Right lobe of liver (tissue), 6 donors: ENCODE results near the gene SLC4A5. TPM values are rescaled to one million over a fixed set of nuclear protein-coding genes. Genes with fewer than 3 reads are reported as not detected.
"Not testable (repeated sequence)": the region's sequence is repeated elsewhere in the genome, so short reads cannot be mapped to it uniquely, and the experiment has no call there.

ENCODE experiments used
- ATAC-seq, 4 donors: fragments of 200-7000 bp; cut with Tn5 transposase; one replicate each; pipeline ENCODE4 v1.9.1; 2020; ENCODE audit warnings: mild to moderate bottlenecking in 4 of 4, moderate library complexity in 4 of 4
- DNase-seq, 3 donors: peaks; one replicate each; pipeline ENCODE4 v3.0.0-alpha.2; 2020
- H3K27ac ChIP-seq, 3 donors: fragments of 200-600 bp; one replicate each; pipeline ENCODE4 v1.8.0; 2022
- H3K27me3 ChIP-seq, 2 donors: fragments of 200-600 bp; one replicate each; pipeline ENCODE4 v1.8.0; 2022
- H3K36me3 ChIP-seq, 4 donors: fragments of 200-600 bp; sonication (generic) in 1 of 4; one replicate each; pipeline versions ENCODE4 v1.5.1 to v1.8.0; 2017 to 2022; ENCODE audit warnings: control low read depth in 1 of 4
- H3K4me1 ChIP-seq, 4 donors: fragments of 200-600 bp; sonication (generic) in 1 of 4; one replicate each; pipeline versions ENCODE4 v1.5.1 to v1.8.0; 2017 to 2022; ENCODE audit warnings: control low read depth in 1 of 4
- H3K4me3 ChIP-seq, 3 donors: fragments of 200-600 bp; one replicate each; pipeline ENCODE4 v1.8.0; 2022
- H3K9me3 ChIP-seq, 4 donors: fragments of 200-600 bp; sonication (generic) in 1 of 4; one replicate each; pipeline versions ENCODE4 v1.5.1 to v1.8.0; 2017 to 2022; ENCODE audit warnings: control low read depth in 1 of 4
- POLR2A ChIP-seq: fragments of 450-650 bp; IDR thresholded peaks from one replicate; pipeline ENCODE4 v1.6.1; 2017; ENCODE audit warnings: antibody characterized with exemption, mild to moderate bottlenecking
- WGBS: methylation state at CpG from one replicate; pipeline ENCODE4 v1.1.6; 2018; ENCODE audit warnings: low coverage, low lambda C conversion rate; ENCODE audit not compliant: insufficient coverage; ENCODE audit errors: missing lambda C conversion rate; 5-methylcytosine and 5-hydroxymethylcytosine counted together
- intact Hi-C, 2 donors: fragments of 100-400 bp; cut with DNase I; formaldehyde crosslinking; loops; one replicate each; pipeline versions ENCODE4 v1.11.2 to v1.14.1; 2022
- total RNA-seq, 6 experiments: library from RNA; depleted of rRNA in 2 of 6; stranded (reverse); fragments of >200 nt in 2 of 6; fragmentation: NEBNext Ultra II Directional in 3 of 6; extraction: Animal tissue kit (Norgen Biotek cat#: 25700) in 3 of 6; gene quantifications; one replicate each; pipeline versions ENCODE4 v1.1.0 to v1.2.4, GENCODE V29; 2016 to 2023
- TF ChIP-seq, protein P1 (sequence below), 4 donors: fragments of 200-600 bp in 3 of 4; fragments of 450-650 bp in 1 of 4; IDR thresholded peaks; one replicate each; pipeline versions ENCODE4 v1.5.1 to v1.8.0; 2016 to 2022; ENCODE audit warnings: antibody characterized with exemption in 4 of 4, mild to moderate bottlenecking in 2 of 4
- donor health status: DM: no; HTN: yes; CAD: no.
- donor health status: DM: no; HTN: no; CAD: no.
- donor health status: DM: no; HTN: no; CAD: no.
- donor health status: DM: no; HTN: yes; CAD: no.
- donor health status: DM: no; HTN: yes; CAD: no.

Gene SLC4A5
- total RNA-seq, 6 experiments from 2014 or later, result 0.12 to 1.2 (median 0.68) TPM

DNA sequence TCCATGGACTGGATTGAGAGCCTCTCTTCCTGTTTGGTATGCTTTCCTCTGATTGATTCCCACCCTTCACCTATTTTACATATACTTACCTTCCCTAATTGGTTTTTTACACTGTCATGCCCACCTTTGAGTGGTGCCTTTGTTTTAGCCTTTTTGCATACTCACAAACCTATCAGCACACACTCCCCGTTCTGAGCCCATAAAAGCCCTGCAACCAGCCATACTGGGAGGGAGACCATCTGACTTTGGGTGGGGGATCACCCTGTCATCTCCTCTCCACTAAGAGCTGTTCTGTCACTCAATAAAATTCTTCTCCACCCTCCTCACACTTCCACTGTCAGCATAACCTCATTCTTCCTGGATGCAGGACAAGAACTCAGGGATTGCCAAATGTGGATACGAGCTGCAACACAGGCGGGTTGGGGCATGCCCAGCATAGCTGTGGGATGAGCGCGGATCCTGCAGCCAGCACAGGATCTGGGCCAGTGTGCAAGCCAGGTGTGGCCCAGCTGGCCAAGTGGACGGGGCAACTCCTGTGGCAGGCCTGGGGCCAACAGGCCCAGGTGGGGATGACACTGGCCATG lies 155.1 kb downstream of the SLC4A5 start:
- TF ChIP-seq POLR2A, result no peak
- TF ChIP-seq, protein P1, sequence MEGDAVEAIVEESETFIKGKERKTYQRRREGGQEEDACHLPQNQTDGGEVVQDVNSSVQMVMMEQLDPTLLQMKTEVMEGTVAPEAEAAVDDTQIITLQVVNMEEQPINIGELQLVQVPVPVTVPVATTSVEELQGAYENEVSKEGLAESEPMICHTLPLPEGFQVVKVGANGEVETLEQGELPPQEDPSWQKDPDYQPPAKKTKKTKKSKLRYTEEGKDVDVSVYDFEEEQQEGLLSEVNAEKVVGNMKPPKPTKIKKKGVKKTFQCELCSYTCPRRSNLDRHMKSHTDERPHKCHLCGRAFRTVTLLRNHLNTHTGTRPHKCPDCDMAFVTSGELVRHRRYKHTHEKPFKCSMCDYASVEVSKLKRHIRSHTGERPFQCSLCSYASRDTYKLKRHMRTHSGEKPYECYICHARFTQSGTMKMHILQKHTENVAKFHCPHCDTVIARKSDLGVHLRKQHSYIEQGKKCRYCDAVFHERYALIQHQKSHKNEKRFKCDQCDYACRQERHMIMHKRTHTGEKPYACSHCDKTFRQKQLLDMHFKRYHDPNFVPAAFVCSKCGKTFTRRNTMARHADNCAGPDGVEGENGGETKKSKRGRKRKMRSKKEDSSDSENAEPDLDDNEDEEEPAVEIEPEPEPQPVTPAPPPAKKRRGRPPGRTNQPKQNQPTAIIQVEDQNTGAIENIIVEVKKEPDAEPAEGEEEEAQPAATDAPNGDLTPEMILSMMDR (IDR thresholded peaks at IDR 0.05), result no peak
- intact Hi-C loops, result no loop called here
- Histone ChIP-seq H3K27me3 (no peaks in the 10 kb centered on the region), H3K27ac (no peak overlapping the region), H3K4me3 (no peak overlapping the region), H3K9me3 (no peaks in the 10 kb centered on the region), H3K4me1 (no peaks in the 10 kb centered on the region), H3K36me3 (no peaks in the 10 kb centered on the region)
- DNase-seq (no peak), ATAC-seq (no peak)
- 39% methylated on average over 6 of the region's 6 CpGs for whole genome bisulfite sequencing

DNA sequence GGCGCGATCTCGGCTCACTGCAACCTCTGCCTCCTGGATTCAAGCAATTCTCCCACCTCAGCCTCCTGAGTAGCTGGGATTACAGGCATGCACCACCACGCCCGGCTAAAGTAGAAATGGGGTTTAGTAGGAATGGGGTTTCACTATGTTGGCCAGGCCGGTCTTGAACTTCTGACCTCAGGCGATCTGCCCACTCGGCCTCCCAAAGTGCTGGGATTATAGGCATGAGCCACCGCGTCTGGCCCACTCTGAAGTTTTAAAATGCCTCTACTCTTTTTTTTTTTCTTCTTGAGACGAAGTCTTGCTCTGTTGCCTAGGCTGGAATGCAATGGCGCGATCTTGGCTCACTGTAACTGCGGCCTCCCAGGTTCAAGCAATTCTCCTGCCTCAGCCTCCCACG lies 156.5 kb downstream of the SLC4A5 start:
- H3K36me3 ChIP-seq, intact Hi-C loops, DNase-seq, H3K9me3 ChIP-seq, H3K4me3 ChIP-seq, H3K4me1 ChIP-seq, ATAC-seq, H3K27me3 ChIP-seq, H3K27ac ChIP-seq: not testable (repeated sequence)
- 90% methylated on average over 7 of the region's 15 CpGs for WGBS

DNA sequence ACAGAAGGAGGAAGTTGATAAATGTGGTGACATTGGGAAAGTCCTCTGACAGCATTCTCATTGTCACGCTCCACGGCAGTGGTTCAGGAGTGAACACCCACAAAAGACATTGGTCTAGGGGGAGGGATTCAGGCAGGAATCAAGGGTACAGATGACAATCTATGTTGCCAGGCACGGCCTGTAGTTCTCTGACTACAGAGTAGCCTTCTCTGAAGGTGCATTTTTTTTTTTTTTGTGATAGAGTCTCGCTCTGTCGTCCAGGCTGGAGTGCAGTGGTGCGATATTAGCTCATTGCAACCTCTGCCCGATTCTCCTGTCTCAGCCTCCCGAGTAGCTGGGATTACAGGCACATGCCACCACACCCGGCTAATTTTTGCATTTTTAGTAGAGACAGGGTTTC lies 157.2 kb downstream of the SLC4A5 start:
- Histone ChIP-seq H3K27me3 (no peaks in the 10 kb centered on the region), H3K9me3 (no peaks in the 10 kb centered on the region), H3K36me3 (no peaks in the 10 kb centered on the region), H3K4me3 (no peak overlapping the region), H3K27ac (no peak overlapping the region), H3K4me1 (no peaks in the 10 kb centered on the region)
- intact Hi-C loops, result no loop called here
- 61% methylated on average over 9 of the region's 9 CpGs for WGBS
- no peak for TF ChIP-seq POLR2A
- TF ChIP-seq, protein P1 (IDR thresholded peaks at IDR 0.05), result no peak
- DNase-seq (peak in 1 of 3 donors; percentile 31), ATAC-seq (peak; percentile 53 to 77 (median 72))

DNA sequence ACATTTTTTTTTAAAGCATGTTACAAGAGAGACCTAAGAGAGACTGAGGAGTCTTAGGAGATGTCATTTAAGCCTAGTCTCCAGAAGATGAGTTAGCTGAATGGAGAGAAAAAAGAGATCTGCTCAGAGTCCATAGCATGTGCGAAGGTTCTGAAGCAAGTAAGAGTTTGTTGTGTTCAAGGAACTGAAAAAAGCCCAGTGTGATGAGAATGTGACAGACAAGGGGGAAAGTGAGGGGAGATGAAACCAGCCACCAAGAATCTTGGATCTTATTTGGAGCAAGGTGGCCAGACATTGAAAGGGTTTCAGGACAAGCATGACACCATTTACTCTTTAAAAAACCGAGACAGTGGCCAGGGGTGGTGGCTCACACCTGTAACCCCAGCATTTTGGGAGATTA lies 159.3 kb downstream of the SLC4A5 start:
- H3K27me3 ChIP-seq, result no peaks in the 10 kb centered on the region
- DNase-seq, result no peak
- H3K4me1 ChIP-seq, result peaks cover 0 to 4% (median 0%) of the 10 kb centered on the region in 4 donors
- 74% methylated on average over 2 of the region's 2 CpGs for WGBS
- no peak overlapping the region for H3K4me3 ChIP-seq
- intact Hi-C loops, result no loop called here
- H3K9me3 ChIP-seq, result no peaks in the 10 kb centered on the region
- H3K36me3 ChIP-seq, result no peaks in the 10 kb centered on the region
- H3K27ac ChIP-seq, result no peak overlapping the region
- ATAC-seq, result no peak
- no peak for TF ChIP-seq POLR2A
- TF ChIP-seq, protein P1 (IDR thresholded peaks at IDR 0.05), result no peak

DNA sequence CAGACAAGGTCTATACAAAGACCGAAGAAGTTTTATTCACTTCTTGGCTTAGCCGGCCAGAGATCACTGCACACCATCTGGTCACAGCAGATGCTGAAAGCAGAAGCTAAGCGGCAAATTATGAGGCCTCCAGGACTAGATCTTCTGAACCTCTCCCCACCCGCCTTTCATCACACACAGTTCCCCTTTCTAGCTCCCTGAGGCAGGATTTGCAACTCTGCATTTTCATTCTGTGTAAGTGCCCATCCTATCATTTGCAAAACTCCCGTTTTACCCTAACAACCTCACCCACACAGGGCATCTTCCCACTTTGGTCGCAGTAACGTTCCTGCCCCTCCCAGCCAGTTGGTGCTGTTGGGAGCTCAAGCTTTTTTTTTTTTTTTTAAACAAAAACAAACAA lies 161.5 kb downstream of the SLC4A5 start:
- WGBS, result 47% methylated on average over 7 of the region's 7 CpGs
- intact Hi-C loops, result no loop called here
- TF ChIP-seq POLR2A, result no peak
- TF ChIP-seq, protein P1 (IDR thresholded peaks at IDR 0.05), result no peak
- Histone ChIP-seq H3K36me3 (no peaks in the 10 kb centered on the region), H3K27ac (no peak overlapping the region), H3K4me3 (no peak overlapping the region), H3K9me3 (no peaks in the 10 kb centered on the region), H3K27me3 (no peaks in the 10 kb centered on the region), H3K4me1 (peaks cover 0 to 13% (median 0%) of the 10 kb centered on the region in 4 donors)
- ATAC-seq (peak in 1 of 4 donors; percentile 13), DNase-seq (peak in 1 of 3 donors; percentile 54)
